ENCODE data around the gene TAGLN.
"Not testable (repeated sequence)": the region's sequence is repeated elsewhere in the genome, so short reads cannot be mapped to it uniquely, and the experiment has no call there.

The TAGLN gene

GRCh38 chr11:117197516-117198456 lies 1.4 kb upstream of the TAGLN start:
- no peak for DNase-seq

- DNase-seq: no peak
Measured at GRCh38 chr11:117198613-117199012, 557 bp upstream of the TAGLN start.

GRCh38 chr11:117199916-117200812 lies 994 bp downstream of the TAGLN start:
- no peak for DNase-seq

GRCh38 chr11:117200813-117201657 lies 1.9 kb downstream of the TAGLN start:
- DNase-seq: no peak

- DNase-seq: no peak
Measured at GRCh38 chr11:117201658-117202305, 2.6 kb downstream of the TAGLN start.

GRCh38 chr11:117202386-117203068 lies 3.4 kb downstream of the TAGLN start:
- DNase-seq: no peak

- no peak for DNase-seq
Measured at GRCh38 chr11:117203069-117203407, 3.9 kb downstream of the TAGLN start.

GRCh38 chr11:117204283-117205080 lies 5.3 kb downstream of the TAGLN start:
- DNase-seq: no peak

GRCh38 chr11:117205211-117205818 lies 6.1 kb downstream of the TAGLN start:
- DNase-seq: no peak

GRCh38 chr11:117206111-117206510 lies 6.9 kb downstream of the TAGLN start:
- DNase-seq: not testable (repeated sequence)

- DNase-seq: not testable (repeated sequence)
Measured at GRCh38 chr11:117206859-117207258, 7.7 kb downstream of the TAGLN start.

- not testable (repeated sequence) for DNase-seq
Measured at GRCh38 chr11:117207481-117207880, 8.3 kb downstream of the TAGLN start.

- not testable (repeated sequence) for DNase-seq
Measured at GRCh38 chr11:117208710-117209109, 9.5 kb downstream of the TAGLN start.

GRCh38 chr11:117209351-117210125 lies 10.4 kb downstream of the TAGLN start:
- not testable (repeated sequence) for DNase-seq

GRCh38 chr11:117210620-117211019 lies 11.4 kb downstream of the TAGLN start:
- no peak for DNase-seq

GRCh38 chr11:117212697-117213355 lies 13.7 kb downstream of the TAGLN start:
- DNase-seq: no peak

GRCh38 chr11:117214404-117215110 lies 15.4 kb downstream of the TAGLN start:
- no peak for DNase-seq
